ENCODE results near the gene CRELD2.

Gene CRELD2

DNA sequence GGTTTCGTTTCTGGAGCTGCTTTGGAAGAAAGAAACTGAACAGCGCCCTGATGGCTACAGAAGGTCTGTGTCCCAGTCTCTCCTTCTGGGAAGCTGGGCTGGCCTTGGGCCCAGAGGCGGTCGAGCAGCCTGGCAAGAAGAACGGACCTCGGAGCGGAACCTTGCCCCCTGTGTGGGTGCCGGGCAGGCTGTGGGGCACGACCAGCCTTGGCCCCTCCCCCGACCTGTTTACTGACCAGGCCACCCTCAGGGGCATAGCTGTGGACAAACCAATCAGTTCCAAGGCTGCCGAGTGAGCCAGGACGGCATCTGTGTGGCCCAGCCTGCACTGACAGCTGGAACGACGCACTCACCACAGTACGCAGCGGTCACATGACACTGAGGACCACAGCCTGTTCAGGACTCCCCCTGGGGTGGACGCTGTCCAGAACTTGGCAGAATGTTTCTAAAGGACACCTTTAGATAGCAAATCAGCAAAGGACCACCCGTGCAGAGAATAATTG lies 49.3 kb downstream of the CRELD2 start:
- DNase-seq (ENCODE audit: low read depth, low spot score): no peak

DNA sequence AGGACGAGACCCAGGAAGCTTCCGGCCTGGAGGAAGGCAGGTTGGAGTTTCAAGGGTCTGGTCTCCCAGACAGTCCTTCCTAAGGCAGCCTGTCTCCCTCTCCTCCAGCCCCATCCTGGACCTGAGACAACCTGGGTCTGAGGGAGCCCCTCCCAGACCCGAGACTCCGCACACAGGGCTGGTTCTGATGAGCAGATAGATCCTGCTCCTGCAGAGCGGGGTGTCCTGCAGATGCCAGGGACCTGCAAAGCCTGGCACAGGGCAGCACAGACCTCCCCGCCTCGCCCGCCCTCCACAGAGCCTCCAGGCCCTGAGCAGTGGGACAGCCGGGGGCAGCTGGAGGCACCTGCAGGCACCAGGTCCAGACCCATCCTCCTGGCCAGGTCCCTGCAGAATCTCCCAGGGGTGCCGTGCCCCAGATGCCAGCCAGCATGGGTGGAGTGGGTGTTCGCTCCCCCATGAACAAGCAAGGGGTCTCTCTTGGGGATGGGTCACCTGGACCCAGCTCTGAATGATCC lies 49.9 kb downstream of the CRELD2 start:
- no peak for DNase-seq (ENCODE audit: low read depth, low spot score)

DNA sequence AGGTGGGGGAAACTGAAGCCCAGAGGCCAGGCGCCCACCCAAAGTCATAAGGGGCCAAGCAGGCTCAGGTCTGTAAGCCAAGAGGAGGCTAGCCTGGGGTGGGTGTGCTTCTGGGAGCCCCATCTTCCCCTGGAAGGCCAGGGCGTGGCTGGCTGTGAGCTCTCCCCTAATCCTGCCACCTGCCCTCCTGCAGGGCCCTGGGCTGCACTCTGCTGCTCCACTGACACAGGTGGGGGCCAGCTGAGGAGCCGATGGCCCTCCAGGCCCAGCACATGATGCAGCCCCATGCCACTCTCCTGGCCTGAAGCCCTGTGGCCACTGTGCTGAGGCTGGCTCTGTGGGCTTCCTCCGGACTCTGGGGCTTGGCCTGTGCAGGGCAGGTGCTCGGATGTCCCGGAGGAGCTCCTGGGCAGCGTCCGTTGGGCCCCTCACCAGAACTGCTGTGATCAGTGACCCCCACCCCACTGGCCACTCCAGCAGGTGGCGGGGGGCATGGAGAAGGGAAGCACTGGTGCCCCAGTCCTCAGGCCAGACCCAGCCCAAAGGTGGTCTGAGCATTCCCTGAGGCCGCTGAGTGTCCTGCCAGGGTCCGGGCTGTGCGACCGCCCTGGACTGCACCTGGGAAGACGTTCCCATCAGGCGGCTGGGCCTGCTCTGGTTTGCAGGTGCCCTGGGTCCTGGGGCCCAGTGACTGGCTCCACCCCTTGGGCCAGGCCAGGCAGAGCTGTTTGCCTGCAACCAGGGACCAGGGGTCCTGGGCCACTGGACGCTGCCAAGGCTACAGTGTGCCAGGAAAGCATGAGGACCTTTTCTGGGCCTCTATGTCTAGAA lies 50.6 kb downstream of the CRELD2 start:
- DNase-seq (ENCODE audit: low read depth, low spot score): no peak

DNA sequence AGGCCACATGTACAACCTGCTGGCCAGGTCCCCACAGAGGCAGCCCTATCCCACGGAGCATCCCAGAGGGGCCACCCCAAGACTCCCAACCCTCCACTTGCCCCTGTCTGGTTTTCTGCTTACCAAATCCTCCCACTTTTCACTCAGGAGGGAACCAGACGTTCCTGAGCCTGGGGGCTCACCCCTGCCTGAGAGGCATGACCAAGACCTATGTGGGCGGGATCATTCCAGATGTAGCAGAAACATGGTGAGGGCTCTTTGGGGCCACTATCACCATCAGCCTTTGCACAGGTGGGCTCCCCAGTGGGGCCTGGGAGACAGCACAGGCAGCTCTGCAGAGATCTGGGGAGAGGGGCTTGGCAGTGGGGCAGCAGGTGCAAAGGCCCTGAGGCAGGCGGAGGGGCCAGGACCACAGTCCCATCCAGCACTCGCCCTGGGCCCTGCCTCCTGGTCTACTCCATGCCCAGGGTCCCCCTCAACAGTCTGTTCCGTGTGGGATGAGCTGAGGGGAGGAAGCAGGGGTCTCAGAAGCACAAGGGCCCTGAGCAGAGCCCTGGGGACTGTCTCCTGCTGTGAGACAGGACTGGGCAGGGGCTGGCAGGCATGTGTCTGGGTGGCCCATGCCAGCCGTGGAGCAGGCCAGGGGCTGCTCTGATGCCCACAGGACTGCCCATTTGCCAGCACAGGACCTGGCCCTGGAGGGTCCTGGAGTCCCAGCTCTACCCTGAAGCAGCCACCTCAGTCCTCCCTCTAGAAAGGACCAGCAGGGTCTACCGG lies 51.5 kb downstream of the CRELD2 start:
- DNase-seq (ENCODE audit: low read depth, low spot score): no peak

DNA sequence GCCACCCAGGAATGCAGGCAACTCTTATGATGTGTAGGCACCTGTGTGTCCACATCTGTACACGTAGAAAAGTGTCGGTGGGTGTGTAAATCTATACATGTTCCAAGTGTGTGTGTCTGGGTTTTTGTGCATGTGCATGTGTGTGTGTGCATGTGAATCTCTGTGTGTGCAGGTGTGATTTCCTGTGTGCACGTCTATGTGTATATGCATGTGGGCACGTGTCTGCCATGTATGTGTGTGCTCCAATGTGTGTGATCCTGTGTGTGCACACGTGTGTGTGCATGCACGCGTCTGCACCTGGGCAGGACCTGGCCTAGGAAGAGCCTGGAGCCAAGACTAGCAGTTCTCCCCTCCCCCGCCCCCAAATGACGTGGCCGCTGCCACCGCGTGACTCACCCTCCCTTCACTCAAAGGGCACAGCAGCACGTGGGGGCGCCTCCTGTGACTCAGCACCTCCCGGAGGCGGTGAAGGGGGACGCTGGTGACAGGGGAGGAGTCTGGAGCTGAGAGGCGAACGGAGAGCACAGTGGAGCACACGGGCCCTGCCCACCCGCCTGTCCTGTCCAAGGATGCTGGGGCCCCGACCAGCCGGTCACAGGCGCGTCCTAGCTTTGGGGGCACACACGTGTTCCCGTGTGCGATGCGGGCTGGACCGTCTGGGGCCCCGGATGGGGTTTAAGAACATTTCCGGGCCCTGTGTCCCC lies 52.2 kb downstream of the CRELD2 start:
- peak; percentile 70 for DNase-seq (ENCODE audit: low read depth, low spot score)

DNA sequence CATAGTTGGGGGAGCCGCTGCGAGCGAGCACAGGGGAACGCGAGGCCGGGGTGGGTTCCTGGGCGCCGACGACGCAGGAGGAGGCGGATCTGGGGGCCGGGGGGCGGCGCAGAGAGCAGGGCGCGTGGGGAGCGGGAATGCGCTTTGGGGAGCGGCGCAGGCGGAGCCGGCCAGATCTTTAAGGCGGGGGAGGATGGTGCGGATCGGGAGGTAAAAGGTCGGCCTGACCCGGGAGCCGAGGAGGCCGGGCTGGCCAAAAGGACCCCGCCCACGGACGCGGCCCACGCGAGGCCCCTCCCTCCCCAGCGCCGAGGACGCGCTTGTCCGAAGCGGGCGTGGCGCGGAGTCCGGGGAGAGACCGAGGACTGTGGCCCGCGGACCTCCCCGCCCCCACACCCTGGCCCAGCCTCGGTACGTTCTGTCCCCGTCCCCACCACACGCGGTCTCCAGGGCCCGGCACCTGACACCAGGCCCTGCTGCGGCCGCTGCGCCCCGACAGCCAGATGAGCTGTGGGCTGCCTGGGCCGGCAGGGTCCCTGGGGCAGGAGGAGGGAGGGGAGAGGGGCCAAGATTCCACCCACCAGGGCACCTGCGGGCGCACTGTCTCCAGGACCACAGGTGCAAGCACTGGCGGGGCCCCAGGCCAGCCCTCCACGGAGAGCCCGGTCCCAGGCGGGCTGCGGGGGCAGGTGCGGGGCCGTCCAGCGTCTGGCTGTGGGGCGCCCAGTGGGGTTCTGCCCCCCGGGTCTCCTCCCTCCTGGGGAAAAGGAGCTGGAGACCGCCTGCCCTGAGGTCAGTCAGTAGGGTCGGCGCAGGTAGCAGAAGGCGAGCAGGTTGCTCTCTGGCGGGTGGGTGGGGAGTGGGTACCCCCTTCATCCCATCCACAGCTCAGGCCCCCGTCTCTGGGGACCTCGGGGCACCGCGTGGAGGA lies 53.1 kb downstream of the CRELD2 start:
- DNase-seq (ENCODE audit: low read depth, low spot score): no peak

DNA sequence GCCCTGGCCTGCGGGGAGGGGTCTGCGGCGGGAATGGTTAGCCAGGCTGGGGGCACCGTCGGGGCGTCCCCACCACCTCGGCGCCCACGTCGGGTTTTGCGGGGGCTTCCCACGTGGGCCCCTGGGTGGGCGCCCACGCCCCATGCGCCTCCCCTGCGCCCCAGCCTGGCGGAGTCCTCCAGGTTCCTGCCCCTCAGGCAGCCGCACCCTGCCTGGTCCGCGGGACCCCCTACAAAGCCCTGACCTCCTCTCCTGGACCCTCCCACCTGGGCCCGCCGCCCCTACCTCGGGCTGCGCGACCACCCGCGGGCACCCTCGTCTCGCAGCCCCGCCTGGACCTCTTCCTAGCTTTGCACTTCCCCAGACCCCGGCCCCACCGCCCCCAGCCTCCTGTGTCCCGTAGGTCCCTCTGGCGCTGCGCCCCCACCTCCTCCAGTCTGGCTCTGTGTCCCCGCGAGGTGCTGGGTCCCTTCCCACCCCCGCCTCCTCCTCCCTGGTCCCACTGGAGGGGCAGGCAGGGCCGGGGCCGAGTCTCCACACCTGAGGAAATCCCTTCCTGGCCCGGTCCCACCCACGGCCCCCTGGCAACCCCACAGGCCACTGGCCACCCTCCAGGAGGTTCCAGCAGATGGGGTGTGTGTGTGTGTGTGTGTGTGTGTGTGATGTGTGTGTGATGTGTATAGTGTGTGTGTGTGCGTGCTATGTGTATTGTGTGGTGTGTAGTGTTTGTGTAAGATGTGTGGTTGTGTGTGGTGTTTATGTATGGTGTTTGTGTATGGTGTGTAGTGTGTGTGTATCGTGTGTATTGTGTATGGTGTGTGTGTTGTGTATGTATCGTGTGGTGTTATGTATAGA lies 54.0 kb downstream of the CRELD2 start:
- DNase-seq (ENCODE audit: low read depth, low spot score): no peak

DNA sequence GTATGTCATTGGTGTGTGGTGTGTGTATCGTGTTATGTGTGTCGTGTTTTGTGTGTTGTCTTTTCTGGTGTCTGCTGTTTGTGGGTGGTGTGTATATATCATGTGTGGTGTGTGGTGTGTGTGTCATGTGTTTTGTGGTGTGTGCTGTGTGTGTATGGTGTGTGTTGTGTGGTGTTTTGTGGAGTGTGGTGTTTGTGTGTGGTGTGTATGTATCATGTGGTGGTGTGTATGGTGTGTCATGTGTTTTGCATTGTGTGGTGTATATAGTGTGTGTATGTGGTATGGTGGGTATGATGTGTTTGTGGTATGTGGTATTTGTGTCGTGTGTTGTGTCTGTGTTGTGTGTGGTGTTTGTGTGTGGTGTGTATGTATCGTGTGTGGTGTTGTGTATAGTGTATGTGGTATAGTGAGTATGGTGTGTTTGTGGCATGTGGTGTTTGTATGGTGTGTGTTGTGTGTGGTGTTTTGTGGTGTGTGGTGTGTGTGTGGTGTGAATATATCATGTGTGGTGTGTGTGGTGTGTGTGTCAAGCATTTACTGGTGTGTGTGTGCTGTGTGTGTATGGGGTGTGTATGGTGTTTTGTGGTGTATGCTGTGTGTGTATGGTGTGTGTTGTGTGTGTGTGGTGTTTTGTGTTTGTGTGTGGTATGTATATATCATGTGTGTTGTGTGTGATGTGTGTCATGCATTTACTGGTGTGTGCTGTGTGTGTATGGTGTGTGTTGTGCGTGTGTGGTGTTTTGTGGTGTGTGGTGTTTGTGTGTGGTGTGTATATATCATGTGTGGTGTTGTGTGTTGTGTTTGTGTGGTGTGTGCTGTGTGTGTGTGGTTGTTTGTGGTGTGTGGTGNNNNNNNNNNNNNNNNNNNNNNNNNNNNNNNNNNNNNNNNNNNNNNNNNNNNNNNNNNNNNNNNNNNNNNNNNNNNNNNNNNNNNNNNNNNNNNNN lies 54.9 kb downstream of the CRELD2 start:
- DNase-seq (ENCODE audit: low read depth, low spot score): no peak

DNA sequence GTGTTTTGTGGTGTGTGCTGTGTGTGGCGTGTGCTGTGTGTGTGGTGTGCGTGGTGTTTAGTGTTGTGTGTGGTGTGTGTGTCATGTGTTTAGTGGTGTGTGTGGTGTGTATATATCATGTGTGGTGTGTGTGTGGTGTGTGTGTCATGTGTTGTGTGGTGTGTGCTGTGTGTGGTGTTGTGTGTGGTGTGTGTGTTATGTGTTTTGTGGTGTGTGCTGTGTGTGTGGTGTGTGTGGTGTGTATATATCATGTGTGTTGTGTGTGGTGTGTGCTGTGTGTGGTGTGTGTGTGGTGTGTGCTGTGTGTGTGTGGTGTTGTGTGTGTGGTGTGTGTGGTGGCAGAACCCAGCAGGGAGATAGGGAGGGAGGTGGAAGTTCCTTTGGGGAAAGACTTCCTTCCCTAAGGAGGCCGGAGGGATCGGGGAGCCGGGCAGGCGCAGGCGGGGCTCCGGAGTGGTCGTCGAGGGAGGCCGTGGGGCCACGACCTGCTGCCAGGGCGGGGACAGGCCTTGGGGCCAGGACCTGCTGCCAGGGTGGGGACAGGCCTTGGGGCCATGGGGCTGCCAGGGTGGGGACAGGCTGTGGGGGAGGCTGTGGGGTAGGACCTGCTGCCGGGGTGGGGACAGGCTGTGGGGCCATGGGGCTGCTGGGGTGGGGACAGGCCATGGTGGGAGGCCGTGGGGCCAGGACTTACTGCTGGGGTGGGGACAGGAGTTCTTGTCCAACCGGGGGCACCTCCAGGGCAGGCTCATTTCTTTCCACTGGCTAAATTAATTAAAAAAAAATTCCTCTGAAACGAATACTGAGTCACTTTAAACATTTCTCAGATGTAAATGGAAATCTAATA lies 57.3 kb downstream of the CRELD2 start:
- DNase-seq (ENCODE audit: low read depth, low spot score): no peak

DNA sequence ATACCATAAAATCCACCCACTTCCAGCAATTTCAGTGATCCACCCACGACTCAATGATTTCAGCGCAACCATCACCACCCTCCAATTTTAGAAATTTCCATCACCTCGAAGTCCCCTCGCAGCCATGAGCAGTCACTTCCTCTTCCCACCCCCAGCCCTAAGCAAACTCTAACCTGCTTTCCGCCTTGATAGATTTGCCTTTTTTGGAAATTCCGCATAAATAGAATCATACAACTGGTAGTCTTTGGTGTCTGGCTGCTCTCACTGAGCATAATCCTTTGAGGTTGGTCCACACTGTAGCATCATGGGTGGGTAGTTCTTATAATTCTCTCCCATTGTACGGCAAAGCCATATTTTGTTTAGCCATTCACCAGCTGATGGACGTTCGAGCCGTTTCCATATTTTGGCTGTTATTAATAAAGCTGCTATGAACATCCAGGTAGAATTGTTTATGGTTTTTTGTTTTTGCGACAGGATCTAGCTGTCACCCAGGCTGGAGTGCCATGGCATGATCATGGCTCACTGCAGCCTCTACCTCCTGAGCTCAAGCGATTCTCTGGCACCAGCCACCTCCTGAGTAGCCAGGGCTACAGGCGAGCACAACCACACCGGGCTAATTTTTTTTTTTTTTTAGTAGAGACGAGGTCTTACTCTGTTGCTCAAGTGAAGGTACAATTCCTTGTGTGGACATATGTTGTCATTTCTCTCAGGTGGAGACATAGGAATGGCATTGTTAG lies 58.2 kb downstream of the CRELD2 start:
- DNase-seq (ENCODE audit: low read depth, low spot score): no peak

Measured in iPS DF 19.7 (cell line).